GM10266 (cell line): Measurements from ENCODE around the gene SRPK3.
A peak's percentile ranks its signal among the peaks of the same experiment; 100 is the strongest.

Experiments used
- DNase-seq: peaks from one replicate; pipeline ENCODE4 v3.0.0; 2012; ENCODE audit errors: extremely low spot score
- CTCF ChIP-seq: IDR thresholded peaks from 2 replicates; pipeline ENCODE4 v1.5.1; 2012; ENCODE audit warnings: mild to moderate bottlenecking, low read depth; ENCODE audit not compliant: control insufficient read depth, insufficient read depth; ENCODE audit errors: missing control alignments

The SRPK3 gene

GRCh38 chrX:153765138-153766079 lies 15.4 kb upstream of the SRPK3 start:
- DNase-seq = no peak
- TF ChIP-seq CTCF = no peak

DNA sequence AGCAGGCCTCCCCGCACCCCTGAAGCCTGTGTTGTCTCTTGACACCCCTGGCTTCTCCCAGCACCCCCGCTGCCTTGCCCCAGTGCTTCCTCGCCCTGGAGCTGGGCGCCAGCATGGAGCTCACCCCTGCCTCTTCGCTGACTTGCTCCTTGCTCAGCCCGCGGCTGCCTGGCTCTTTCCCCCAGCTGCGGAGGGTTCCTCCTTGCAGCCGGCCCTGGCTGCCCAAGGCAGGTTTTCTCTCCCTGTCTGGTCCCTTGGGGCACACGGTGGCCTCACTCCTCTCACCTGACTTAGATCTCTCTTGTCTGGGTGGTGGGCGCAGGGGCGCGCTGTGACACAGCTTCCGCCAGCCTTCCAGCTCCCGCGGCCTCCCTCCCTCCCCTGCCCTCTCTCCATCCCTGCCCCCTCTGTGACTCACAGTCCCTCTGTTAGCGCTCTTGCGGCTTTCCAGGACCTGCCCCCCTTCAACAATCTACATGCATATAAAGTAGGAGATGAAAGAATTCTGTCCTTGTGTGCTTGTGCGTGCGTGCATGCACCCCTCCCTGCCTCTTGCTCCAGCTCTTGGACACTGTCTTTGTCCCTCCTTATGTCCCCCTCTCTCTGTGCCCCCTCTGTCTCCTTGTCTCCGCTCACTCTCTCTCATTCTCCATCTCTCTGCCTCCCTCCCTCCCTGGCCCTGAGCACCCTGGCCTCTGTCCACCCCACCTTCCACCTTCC lies 14.6 kb upstream of the SRPK3 start:
- TF ChIP-seq CTCF = no peak
- no peak for DNase-seq

DNA sequence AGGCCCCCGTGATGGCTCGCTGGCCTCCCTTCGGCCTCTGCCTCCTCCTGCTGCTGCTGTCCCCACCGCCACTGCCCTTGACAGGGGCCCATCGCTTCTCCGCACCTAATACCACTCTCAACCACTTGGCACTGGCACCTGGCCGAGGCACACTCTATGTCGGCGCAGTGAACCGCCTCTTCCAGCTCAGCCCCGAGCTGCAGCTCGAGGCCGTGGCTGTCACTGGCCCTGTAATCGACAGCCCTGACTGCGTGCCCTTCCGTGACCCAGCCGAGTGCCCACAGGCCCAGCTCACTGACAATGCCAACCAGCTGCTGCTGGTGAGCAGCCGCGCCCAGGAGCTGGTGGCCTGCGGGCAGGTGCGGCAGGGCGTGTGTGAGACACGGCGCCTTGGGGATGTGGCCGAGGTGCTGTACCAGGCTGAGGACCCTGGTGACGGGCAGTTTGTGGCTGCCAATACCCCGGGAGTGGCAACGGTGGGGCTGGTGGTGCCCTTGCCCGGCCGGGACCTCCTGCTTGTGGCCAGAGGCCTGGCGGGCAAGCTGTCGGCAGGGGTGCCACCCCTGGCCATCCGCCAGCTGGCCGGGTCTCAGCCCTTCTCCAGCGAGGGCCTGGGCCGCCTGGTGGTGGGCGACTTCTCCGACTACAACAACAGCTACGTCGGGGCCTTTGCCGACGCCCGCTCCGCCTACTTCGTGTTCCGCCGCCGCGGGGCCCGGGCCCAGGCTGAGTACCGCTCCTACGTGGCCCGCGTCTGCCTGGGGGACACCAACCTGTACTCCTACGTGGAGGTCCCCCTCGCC lies 13.8 kb upstream of the SRPK3 start:
- no peak for TF ChIP-seq CTCF
- no peak for DNase-seq

GRCh38 chrX:153767674-153768055 lies 13.2 kb upstream of the SRPK3 start:
- TF ChIP-seq CTCF = no peak
- no peak for DNase-seq

DNA sequence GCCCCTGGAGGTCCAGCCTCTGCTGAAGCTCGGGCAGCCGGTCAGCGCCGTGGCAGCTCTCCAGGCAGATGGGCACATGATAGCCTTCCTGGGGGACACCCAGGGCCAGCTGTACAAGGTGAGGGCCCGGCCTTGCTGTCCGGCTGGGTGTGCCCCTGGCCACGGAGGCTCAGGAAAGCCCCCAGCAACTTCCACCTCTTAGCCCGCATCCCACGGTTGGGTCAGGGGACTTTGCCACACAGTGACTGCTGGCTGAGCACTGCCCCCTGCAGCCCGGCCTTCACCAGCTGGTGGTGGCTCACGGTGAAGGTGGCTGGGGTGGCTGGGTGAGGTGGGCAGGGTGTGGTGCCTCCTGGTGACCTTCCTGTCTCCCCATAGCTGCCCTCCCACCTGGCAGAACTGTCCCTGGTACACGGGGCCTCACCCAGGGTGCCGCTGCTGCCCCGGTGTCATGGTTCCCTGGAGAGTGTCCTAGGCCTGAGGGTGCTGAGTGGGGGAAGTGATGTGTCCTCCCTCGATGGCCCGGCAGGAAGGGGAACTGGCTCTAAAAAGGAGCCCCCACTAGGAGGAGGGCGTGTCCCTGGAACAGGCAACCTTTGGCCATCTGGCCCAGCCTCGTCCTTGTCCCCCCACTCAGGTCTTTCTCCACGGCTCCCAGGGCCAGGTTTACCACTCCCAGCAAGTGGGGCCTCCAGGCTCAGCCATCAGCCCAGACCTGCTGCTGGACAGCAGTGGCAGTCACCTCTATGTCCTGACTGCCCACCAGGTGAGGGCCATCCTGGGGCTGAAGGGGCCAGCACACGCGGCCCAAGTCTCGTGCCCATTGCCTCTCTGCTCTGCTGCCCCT lies 12.3 kb upstream of the SRPK3 start:
- TF ChIP-seq CTCF = peak; percentile 4
- no peak for DNase-seq

DNA sequence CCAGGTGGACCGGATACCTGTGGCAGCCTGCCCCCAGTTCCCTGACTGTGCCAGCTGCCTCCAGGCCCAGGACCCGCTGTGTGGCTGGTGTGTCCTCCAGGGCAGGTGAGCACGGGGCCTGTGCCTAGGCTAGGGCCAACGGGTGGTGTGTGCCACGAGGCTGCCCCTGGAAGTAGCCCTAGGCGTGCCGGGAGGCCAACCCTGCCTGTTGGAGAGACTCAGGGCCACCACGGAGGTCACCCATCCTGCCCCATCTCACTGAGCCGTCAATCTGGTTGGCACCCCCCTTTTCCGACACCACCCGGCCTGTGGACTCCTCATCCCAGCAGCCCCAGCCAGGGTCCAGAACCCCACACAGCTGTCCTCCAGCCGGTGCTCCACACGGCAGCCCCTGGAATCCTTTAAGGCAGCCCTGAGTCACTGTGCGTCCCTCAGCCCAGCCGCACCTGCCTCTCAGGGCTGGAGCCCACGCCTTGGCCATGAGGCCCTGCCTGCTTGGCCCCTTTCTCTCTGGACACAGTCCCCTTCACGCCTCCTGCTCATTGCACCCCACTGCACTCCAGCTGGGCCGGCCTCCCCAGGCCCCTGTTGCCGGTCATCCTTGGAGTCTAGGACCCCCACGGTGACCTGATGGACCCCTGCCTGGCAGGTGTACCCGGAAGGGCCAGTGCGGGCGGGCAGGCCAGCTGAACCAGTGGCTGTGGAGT lies 11.5 kb upstream of the SRPK3 start:
- TF ChIP-seq CTCF = no peak
- no peak for DNase-seq
